HG03045 (cell line): Measurements from ENCODE around the gene ZMAT1.
"Not testable (repeated sequence)": the region's sequence is repeated elsewhere in the genome, so short reads cannot be mapped to it uniquely, and the experiment has no call there.

Experiments used
- ATAC-seq: cut with Tn5 transposase; IDR thresholded peaks from one replicate; pipeline ENCODE4 v1.9.1; 2021; ENCODE audit warnings: mild to moderate bottlenecking, moderate library complexity; ENCODE audit not compliant: unreplicated experiment

Gene ZMAT1

DNA sequence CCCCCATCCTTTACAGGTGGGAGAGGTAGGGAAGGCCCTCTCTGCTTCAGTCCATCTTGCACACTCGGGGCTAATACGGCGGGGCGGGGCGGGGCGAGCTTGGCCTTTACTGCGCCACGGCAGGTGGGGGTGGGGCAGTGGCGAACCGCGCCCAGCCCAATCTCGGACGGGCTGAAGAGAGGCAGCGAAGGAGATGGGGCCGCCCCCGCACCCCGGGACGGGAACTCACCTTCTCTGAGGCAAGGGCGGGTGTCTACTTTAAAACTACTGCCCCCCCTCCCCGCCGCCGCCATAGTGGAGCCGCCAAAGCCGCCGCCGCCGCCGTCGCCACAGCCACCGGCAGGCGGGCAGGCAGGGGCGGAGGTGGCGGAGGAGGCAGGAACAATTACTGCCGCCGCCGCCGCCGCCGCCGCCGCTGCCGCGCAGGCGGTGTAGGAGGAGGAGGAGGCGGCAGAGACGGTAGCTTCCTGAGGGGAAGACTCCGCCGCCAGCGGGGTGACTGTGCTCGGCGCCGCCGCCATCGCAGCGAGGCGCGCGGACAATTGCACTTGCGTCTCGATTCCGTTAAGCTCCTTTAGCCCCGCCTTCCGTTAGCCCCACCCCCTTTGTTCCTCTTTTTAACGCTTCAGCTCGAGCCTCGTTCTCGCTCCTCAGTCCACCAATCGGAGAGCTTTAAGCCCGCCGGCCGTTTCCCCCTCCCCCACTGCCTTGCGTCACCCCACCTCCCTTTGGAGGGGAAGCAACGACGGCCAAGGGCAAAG is at the start of gene ZMAT1:
TSS of gene ZMAT1 (minus strand) at position 540 of the 761 bp plus-strand sequence. CDS start at position 521, 19 bp downstream.
- ATAC-seq = peak; percentile 91

DNA sequence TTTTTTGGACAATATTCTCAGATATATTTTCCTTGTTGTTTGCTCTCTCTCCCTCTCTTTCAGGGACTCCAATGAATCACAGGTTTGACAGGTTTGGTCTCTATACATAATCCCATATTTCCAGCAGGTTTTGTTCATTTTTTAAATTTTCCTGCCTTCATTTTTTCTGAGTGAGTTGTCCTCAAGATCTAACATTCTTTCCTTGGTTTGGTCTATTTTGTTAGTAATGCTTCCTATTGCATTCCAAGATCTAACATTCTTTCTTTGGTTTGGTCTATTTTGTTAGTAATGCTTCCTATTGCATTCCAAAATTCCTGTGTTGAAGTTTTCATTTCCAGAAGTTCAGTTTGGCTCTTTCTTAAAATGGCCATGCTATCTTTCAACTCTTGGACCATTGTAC is 45.3 kb upstream of the ZMAT1 start:
- no peak for ATAC-seq

DNA sequence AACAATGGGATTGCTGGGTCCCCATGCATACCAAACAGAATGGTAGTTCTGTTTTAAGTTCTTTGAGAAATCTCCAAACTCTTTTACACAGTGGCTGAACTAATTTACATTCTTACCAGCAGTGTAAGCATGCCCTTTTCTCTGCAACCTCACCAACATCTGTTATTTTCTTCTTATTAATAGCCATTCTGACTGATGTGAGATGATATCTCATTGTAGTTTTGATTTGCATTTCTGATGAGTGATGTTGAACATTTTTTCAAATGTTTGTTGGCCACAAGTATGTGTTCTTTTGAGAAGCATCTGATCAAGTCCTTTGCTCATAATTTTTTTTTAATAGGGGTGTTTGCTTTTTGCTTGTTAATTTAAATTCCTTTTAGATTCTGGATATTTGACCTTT is 41.2 kb upstream of the ZMAT1 start:
- ATAC-seq = no peak

DNA sequence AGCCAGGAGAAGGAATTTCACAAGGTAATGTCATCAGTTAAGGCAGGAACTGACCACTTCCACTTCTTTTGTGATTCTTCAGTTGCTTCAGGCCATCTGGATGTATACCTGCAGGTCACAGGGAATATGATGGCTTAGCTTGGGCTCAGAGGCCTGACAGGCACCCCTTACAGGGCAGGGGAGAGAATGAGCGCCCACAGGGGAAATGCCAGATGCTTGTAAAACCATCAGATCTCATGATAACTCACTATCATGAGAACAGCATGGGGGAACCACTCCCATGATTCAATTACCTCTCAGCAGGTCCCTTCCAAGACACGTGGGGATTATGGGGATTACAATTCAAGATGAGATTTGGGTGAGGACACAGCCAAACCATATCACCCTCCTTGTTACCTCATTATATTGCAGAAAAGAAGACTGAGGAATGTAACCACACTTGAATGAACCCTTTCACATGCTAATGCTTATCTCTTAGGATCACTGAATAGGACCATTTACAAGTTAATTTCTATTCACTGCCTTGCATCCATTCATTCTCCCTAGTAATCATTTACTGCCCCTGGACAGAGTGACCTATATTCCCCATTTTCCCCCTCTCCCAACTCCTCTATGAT is 33.2 kb upstream of the ZMAT1 start:
- not testable (repeated sequence) for ATAC-seq

DNA sequence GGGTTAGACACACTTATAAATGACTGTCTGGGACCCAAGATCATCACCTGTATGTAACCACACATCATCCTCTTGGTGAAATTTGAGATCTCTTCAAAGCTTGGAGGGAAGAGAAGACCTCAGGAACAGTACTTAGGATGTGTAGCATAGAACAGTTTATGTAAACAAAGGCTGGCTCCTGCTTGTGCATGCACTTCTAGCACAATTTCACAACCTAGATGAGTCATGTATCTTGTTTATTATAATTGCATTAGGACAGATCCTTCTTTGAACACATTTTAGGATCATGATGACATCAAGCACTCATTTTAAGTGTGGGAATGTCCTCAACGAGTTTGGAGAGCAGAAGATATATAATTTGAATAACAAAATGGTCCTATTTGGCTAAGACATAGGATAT is 26.3 kb upstream of the ZMAT1 start:
- no peak for ATAC-seq

DNA sequence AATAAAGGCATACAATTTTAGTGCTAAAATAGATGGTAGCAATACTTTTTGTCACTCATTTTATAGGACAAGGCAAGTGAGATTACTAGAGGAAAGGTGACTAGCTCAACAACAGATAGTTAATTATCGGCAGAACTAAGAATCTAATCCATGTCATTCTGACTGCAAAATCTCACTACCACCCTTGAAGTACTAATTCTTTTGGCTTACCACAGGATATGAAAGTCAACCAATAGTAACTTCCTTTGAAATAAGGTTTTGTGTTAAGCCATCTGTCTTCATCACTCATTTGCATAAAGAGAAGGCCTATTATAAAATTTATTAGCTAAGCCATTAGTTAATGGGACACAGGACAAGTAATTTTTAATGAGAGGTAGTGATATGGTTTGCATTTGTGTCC is 25.3 kb upstream of the ZMAT1 start:
- ATAC-seq = no peak

DNA sequence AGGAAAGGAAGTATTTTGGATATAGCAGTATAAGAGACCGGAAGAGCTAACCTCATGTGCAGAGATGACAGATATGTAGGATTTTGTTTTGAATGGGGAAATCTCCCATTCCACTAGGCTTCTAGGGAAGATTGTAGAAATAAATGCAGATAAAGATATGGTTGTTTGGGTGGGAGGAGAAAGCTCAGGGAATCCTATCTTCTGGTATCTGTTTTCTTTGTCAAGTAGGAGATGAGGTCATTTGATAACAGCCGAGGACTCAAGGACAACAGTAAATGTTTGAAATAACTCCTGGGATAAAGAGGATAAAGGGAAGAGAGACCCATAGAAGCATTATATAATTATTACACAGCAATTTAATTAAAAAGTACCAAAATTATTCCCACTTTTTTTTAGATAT is 24.7 kb upstream of the ZMAT1 start:
- no peak for ATAC-seq

DNA sequence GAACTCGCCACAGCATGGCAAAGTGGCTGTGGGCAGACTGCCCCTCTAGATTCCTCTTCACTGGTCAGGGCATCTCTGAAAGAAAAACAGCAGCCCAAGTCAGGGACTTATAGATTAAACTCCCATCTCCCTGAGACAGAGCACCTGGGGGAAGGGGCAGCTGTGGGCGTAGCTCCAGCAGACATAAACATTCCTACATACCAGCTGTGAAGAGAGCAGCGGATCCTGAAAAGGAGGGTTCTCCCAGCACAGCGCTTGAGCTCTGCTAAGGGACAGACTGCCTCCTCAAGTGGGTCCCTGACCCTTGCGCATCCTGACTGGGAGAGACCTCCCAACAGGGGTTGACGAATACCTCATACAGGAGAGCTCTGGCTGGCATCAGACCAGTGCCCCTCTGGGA is 18.8 kb upstream of the ZMAT1 start:
- no peak for ATAC-seq

DNA sequence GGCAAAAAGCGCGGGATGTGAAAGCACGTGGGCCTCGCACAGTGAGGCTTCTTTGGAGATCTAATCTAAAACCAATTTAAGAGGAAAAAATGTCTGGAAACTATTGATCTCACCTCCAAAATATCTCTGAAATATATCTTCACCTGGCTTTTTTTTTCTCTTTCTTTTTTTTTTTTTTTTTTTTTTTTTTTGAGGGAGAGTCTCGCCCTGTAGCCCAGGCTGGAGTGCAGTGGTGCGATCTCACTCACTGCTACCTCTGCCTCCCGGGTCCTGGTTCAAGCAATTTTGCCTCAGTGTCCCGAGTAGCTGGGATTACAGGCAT is 383 bp upstream of the ZMAT1 start:
- no peak for ATAC-seq

DNA sequence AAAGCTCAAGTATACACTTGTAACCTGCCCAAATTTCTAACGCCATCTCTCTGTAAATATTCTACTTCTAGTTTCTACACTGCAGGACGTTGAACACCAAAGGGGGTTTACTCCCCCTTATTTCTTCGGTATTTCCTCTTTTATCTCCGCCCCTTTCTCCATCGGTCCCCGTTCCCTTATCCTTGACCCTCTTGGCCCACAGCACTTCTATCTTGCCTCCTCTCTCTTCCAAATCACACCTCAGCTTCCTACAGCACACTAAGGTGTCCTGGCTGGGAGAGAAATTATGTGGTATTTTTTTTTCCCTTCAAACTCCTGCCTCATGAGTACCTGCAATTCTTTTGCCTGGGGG is 715 bp downstream of the ZMAT1 start:
- ATAC-seq = peak; percentile 6

DNA sequence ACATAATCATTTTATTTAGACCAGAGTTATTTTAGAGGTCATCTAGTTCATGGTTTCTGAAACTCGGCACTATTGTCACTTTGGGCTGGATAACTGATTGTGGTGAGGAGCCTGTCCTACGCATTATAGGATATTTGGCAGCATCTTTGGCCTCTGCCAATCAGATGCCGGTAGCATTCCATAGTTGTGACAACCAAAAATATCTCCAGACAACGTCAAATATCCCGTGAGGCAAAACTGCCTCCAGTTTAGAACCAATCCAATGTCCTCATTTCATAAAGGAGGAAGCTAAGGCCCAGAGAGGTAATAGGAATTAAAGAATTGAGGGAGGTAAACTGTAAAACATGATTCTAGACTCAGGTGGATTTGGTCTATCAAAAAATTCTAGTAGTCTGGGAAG is 6.1 kb downstream of the ZMAT1 start:
- ATAC-seq = no peak

DNA sequence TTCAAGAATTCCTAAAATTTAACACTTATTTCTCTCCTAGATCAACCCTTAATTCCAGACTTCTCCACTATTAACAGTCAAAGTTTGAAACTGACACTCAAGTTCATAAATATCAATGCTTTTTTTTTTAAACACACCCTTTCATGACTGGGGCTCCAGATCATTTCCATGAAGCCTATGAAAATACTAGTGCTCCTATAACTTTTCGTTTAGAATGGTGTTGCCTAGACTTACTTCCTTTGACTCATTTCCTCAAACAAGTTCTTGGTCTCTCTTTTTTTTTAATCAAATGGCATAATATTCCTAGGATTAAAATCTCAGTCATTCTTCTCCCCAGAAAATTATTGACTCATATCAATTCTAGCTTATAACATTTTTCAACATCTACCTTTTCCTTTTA is 13.1 kb downstream of the ZMAT1 start:
- ATAC-seq = no peak

DNA sequence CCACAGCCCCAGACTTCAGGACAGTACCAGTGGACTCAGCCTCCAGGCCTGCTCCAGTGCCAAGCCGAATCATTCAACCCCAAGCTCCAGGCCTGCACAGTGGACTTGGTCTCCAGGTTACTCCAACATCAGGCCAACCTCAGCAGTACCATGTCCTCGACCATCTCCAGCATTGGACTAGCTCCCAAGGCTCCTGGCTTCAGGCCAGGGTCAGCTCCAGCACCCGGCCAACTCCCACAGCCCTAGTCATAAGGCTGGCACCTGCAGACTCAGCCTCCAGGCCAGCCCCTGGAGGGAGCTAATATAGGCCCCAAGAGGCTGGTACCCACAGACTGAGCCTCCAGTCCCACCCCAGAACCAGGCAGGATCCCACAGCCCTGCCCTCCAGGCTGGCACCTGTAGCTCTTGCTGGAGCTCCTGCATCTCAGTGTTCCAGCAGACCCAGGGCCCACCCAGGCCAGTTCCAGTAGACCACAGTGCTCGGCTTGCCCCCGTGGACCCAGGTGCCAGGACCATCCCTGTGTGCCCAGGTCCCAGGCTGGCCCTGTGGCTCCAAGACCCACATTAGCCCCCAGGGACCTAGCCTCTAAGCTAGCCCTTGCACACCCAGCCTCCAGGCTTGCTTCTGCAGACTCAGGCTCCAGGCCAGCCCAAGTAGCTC is 25.6 kb downstream of the ZMAT1 start:
- no peak for ATAC-seq

DNA sequence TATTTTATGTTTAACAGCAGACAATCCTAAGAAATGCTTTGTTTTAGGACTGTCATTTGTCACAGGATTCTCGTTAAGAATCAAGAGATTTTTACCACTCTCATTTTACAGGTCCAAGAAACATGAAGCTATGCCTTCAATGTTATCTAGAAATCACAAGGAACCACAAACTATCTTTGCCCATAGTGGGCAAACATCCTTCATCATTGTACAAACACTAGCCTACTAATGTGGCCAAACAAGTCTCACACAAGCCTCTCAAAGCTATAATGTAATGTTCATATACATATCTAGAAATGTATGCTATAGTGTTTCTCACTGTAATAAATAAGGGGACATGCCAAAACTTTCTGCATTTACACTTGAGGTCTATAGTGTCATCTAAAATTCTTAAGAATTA is 26.8 kb downstream of the ZMAT1 start:
- no peak for ATAC-seq
